Measurements from ENCODE around the gene CAMK2G. TPM values are rescaled to one million over a fixed set of nuclear protein-coding genes. Genes with fewer than 3 reads are reported as not detected.
A peak's percentile ranks its signal among the peaks of the same experiment; 100 is the strongest.

CAMK2G gene
- polyA plus RNA-seq, 3 donors from 2014 or later, result 4.8 to 5.8 (median 5.0) TPM

DNA sequence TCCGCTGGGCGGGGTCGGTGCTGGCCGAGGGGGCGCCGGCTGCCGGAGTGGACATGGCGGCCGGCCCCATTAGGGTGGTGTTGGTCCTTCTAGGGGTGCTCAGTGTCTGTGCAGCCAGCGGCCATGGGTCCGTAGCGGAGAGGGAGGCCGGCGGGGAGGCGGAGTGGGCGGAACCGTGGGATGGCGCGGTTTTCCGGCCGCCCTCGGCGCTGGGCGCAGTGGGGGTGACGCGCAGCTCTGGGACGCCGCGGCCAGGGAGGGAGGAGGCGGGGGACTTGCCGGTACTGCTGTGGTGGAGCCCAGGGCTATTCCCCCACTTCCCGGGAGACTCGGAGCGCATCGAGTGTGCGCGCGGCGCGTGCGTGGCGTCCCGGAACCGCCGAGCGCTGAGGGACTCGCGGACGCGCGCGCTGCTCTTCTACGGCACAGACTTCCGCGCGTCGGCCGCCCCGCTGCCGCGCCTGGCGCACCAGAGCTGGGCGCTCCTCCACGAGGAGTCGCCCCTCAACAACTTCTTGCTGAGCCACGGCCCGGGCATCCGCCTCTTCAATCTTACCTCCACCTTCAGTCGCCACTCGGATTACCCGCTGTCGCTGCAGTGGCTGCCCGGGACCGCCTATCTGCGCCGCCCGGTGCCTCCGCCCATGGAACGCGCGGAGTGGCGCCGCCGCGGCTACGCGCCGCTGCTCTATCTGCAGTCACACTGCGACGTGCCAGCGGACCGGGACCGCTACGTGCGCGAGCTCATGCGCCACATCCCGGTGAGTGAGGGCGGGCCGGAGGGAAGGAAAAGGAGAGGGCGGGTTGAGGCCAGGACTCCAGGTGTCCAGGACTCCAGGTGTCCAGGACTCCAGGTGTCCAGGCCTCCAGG, 101.8 kb downstream of the CAMK2G start:
- no peaks in the 10 kb centered on the region for H3K9me3 Mint-ChIP-seq
- peaks cover 31 to 55% (median 32%) of the 10 kb centered on the region in 3 donors for H3K36me3 Mint-ChIP-seq
- peak; percentile 86 to 88 (median 88) for DNase-seq
- peak overlapping the region; percentile 92 to 99 (median 97) for H3K4me3 Mint-ChIP-seq
- peak overlapping the region; percentile 83 to 97 (median 90) for H3K27ac Mint-ChIP-seq
- peaks cover 42 to 49% of the 10 kb centered on the region in 2 donors for H3K4me1 Mint-ChIP-seq
- H3K27me3 Mint-ChIP-seq (ENCODE audit: low read depth in 3 of 3), result peaks cover 2 to 26% (median 18%) of the 10 kb centered on the region in 3 donors

DNA sequence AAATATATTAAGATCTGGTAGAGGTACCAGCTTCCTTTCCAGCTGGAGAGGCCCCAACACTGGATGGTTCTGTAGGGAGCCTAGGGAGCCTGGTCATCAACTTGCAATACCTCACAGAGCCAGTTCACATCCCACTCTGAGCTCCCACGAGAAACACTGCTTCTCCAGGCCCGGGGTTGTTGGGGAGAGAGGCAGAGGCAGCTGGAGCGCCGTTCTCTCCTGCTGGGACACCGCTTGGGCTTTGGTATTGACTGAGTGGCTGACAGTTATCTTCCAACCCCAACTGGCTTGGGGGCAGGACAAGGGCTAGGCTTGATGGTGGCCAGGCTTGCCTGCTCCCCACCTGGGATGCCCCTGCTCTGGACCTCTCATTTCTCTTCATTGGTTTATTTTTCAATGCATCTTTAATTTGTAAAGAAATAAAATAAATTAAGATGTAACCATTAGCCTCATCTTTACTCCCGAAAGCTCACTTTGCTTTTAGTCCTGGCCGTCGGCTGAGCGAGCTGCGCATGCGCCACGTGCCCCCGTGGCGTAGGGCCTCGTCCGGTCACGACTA, 102.6 kb downstream of the CAMK2G start:
- peak overlapping the region; percentile 92 to 99 (median 97) for H3K4me3 Mint-ChIP-seq
- H3K9me3 Mint-ChIP-seq, result no peaks in the 10 kb centered on the region
- peak in 1 of 3 donors; percentile 86 for DNase-seq
- peak overlapping the region; percentile 83 to 97 (median 90) for H3K27ac Mint-ChIP-seq
- H3K4me1 Mint-ChIP-seq, result peaks cover 36 to 42% of the 10 kb centered on the region in 2 donors
- H3K27me3 Mint-ChIP-seq (ENCODE audit: low read depth in 3 of 3), result peaks cover 2 to 26% (median 18%) of the 10 kb centered on the region in 3 donors
- peaks cover 30 to 54% (median 32%) of the 10 kb centered on the region in 3 donors for H3K36me3 Mint-ChIP-seq

DNA sequence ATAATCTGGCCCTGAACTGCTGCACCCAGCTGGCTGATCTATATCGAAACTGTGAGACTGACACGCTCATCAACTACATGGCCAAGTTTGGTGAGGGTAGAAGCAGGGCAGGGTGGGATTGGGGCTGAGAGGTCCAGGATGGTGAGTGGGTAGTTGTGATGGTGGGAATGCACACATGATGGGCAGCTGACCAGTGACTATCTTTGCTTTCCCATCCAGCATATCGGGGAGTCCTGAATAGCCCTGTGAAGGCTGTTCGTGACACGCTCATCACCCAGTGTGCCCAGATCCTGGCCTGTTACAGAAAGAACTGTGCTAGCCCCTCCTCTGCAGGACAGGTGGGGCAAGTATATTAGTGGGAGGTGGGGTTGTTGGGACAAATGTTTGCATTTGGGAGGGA, 105.0 kb downstream of the CAMK2G start:
- Mint-ChIP-seq H3K27ac (peak overlapping the region in 2 of 6 donors; percentile 30 to 97), H3K9me3 (no peaks in the 10 kb centered on the region), H3K27me3 (ENCODE audit: low read depth in 3 of 3) (peaks cover 2 to 26% (median 21%) of the 10 kb centered on the region in 3 donors), H3K4me1 (peaks cover 37 to 44% of the 10 kb centered on the region in 2 donors), H3K4me3 (no peak overlapping the region), H3K36me3 (peaks cover 39 to 66% (median 46%) of the 10 kb centered on the region in 3 donors)
- no peak for DNase-seq

DNA sequence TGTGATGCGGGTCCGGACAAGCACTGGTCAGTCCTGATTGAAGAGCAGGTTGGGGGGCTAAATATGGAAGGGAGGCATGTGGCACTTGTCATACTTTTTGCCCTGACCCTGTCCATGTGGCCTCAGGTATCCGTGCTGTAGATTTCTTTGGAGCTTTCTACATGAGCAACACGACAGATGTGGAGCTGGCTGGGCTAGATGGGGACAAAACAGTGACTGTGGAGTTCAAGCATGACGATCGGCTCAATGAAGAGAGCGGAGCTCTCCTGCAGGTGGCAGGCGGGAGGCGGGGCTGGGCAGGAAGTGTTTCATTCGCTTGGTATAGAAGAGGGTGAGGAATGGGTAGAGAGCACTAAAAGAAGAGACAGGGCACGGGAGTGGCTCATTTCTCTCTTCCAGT, 105.5 kb downstream of the CAMK2G start:
- Mint-ChIP-seq H3K9me3 (no peaks in the 10 kb centered on the region), H3K27ac (peak overlapping the region in 5 of 6 donors; percentile 41 to 91 (median 77)), H3K4me3 (peak overlapping the region in 1 of 5 donors; percentile 59), H3K27me3 (ENCODE audit: low read depth in 3 of 3) (peaks cover 4 to 24% (median 20%) of the 10 kb centered on the region in 3 donors), H3K36me3 (peaks cover 41 to 64% (median 43%) of the 10 kb centered on the region in 3 donors), H3K4me1 (peaks cover 39 to 46% of the 10 kb centered on the region in 2 donors)
- no peak for DNase-seq

DNA sequence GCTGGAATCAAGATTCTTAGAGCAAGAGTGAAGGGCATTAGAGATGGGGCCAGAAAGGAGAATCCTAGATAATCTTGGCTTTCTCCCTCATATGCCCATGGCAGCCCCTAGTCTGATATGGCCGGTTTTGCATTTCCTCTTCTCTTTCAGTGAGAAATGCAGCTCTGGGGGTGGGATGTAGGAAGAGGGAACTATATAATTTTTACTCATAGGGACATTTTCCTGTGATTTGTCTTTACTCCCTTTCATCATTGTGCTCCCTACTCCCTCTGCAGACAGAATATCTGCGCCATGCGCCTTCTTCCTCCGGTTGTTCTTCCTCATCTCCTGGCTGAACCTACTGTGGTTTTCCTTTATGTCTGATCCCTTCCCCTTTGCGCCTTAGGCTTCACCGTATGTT, 109.3 kb downstream of the CAMK2G start:
- Mint-ChIP-seq H3K9me3 (no peaks in the 10 kb centered on the region), H3K4me1 (peaks cover 64 to 68% of the 10 kb centered on the region in 2 donors), H3K4me3 (peak overlapping the region in 4 of 5 donors; percentile 8 to 75 (median 54)), H3K27me3 (ENCODE audit: low read depth in 3 of 3) (peaks cover 0 to 13% (median 2%) of the 10 kb centered on the region in 3 donors), H3K36me3 (peaks cover 52 to 74% (median 55%) of the 10 kb centered on the region in 3 donors), H3K27ac (peak overlapping the region; percentile 83 to 97 (median 84))
- no peak for DNase-seq

DNA sequence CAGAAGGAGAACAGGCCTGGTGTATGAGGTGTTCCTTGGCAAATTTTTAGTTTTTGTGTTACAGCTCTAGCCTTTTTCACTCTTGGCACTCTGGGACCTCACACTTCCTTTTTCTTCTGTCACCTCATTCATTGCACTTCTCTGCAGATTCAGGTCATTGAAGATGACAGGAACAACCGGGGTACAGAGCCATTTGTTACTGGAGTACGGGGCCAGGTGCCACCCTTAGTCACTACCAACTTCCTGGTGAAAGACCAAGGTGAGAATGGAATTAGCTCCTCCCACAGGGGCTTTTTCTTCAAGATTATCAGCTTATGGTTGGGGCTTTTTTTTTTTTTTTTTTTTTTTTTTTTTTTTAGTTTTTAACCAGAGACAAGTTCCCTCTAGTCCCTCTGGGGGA, 111.0 kb downstream of the CAMK2G start:
- Mint-ChIP-seq H3K4me3 (peak overlapping the region; percentile 6 to 62 (median 40)), H3K27me3 (ENCODE audit: low read depth in 3 of 3) (peaks cover 4 to 16% (median 10%) of the 10 kb centered on the region in 3 donors), H3K9me3 (no peaks in the 10 kb centered on the region), H3K4me1 (peaks cover 76 to 82% of the 10 kb centered on the region in 2 donors), H3K27ac (peak overlapping the region; percentile 84 to 100 (median 96)), H3K36me3 (peaks cover 40 to 65% (median 45%) of the 10 kb centered on the region in 3 donors)
- peak; percentile 36 to 53 (median 41) for DNase-seq

DNA sequence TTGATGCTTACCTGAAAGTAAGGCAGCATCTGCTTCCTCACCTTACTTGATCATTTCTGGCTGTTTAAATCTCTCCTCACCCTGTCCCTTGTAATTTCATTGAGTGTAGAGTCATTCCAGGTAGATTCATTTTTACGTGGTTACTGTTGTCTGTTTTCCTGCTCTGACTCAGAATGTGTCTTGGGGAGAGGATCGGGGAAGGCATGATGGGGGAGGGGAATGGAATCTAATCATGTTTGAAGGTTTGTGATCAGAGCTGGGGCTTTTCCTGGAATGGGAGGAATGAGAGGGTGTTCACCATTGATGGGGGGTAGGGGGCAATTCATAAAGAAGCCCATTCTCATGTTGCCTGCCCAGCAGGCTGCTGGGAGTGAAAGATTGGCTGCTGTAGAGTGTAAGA, 111.4 kb downstream of the CAMK2G start:
- Mint-ChIP-seq H3K9me3 (no peaks in the 10 kb centered on the region), H3K27me3 (ENCODE audit: low read depth in 3 of 3) (peaks cover 4 to 16% (median 10%) of the 10 kb centered on the region in 3 donors), H3K27ac (peak overlapping the region; percentile 84 to 100 (median 96)), H3K4me3 (peak overlapping the region in 4 of 5 donors; percentile 6 to 62 (median 12)), H3K36me3 (peaks cover 40 to 61% (median 45%) of the 10 kb centered on the region in 3 donors), H3K4me1 (peaks cover 81 to 86% of the 10 kb centered on the region in 2 donors)
- no peak for DNase-seq

Other genes starting within 250 kb of the CAMK2G start
- not detected for gene MYOZ1, start 233.1 kb downstream of the CAMK2G start, polyA plus RNA-seq
- not detected for gene SYNPO2L, start 218.5 kb downstream of the CAMK2G start, polyA plus RNA-seq
- gene AGAP5, start 176.4 kb downstream of the CAMK2G start, polyA plus RNA-seq, result under 1 TPM in 1 of 3 donors, not detected in 2; 0.37 TPM
- gene SEC24C, start 130.2 kb downstream of the CAMK2G start, polyA plus RNA-seq, result 10 to 100 TPM; 15.5 to 77.7 (median 21.3) TPM
- 10 to 100 TPM; 24.8 to 46.9 (median 42.7) TPM for gene CHCHD1, start 92.5 kb downstream of the CAMK2G start, polyA plus RNA-seq
- 10 to 100 TPM in 2 of 3 donors, 1 to 10 TPM in 1; 7.3 to 44.7 (median 14.8) TPM for gene ZSWIM8, start 88.9 kb downstream of the CAMK2G start, polyA plus RNA-seq
- gene NDST2, start 63.0 kb downstream of the CAMK2G start, polyA plus RNA-seq, result 10 to 100 TPM; 10.6 to 29.9 (median 10.7) TPM
- under 1 TPM in 1 of 3 donors, not detected in 2; 0.08 TPM for gene PLAU, start 36.6 kb upstream of the CAMK2G start, polyA plus RNA-seq
- gene VCL, start 123.6 kb upstream of the CAMK2G start, polyA plus RNA-seq, result 10 to 100 TPM; 38.6 to 95.0 (median 55.9) TPM